Endothelial cell of umbilical vein (primary cell): ENCODE data around the gene CYBA. TPM values are rescaled to one million over a fixed set of nuclear protein-coding genes. Genes with fewer than 3 reads are reported as not detected.

Experiments used
- BruUV-seq: library from RNA; stranded (reverse); fragments of 400-500 nt; replicated peaks from 2 replicates; lab custom pipeline; 2021; lab: Mats Ljungman, UMichigan
- CTCF ChIA-PET: fragments of 300-600, 350-600 bp; sonication (Branson Sonifier 250); formaldehyde crosslinking; loops from one replicate; lab custom pipeline; 2021; ENCODE audit warnings: antibody characterized with exemption, inconsistent platforms; lab: Charles Lee
- POLR2A ChIA-PET: fragments of 300-600, 350-600 bp; sonication (Branson Sonifier 250); formaldehyde crosslinking; loops from one replicate; lab custom pipeline; 2021; ENCODE audit warnings: antibody characterized with exemption, inconsistent platforms; lab: Charles Lee
- DNase-seq: peaks from one replicate; pipeline ENCODE4 v3.0.0-alpha.2; 2011; ENCODE audit warnings: low read depth, low spot score
- FAIRE-seq: peaks from 2 replicates; lab custom pipeline; 2011; peaks lifted over from hg19 to GRCh38; lab: Jason Lieb, UNC
- H2AFZ ChIP-seq: 2 replicates; pipeline ENCODE4 v1.6.0; 2012; ENCODE audit warnings: low read depth, low read length, control low read depth, inconsistent platforms
- H3K27ac ChIP-seq: 2 replicates; pipeline ENCODE4 v1.5.1; 2011; ENCODE audit warnings: low read depth, mild to moderate bottlenecking, control low read depth, low read length, moderate library complexity; ENCODE audit not compliant: insufficient read depth
- H3K27me3 ChIP-seq, 2 experiments: 2 replicates each; pipeline versions ENCODE4 v1.6.0 to v1.6.1; 2011; ENCODE audit warnings: low read length in 2 of 2, mixed read lengths in 1 of 2; ENCODE audit not compliant: control insufficient read depth in 2 of 2, insufficient read depth in 2 of 2
- H3K36me3 ChIP-seq, 2 experiments: 2 replicates in 1 of 2; 3 replicates in 1 of 2; pipeline ENCODE4 v1.5.1; 2011; ENCODE audit warnings: low read length in 2 of 2, mild to moderate bottlenecking in 1 of 2, moderate library complexity in 1 of 2; ENCODE audit not compliant: control insufficient read depth in 2 of 2, insufficient read depth in 2 of 2; ENCODE audit errors: extremely low read depth in 1 of 2
- H3K4me1 ChIP-seq: 3 replicates; pipeline ENCODE4 v1.5.1; 2011; ENCODE audit warnings: mild to moderate bottlenecking, low read length; ENCODE audit not compliant: control insufficient read depth, insufficient read depth; ENCODE audit errors: extremely low read depth
- H3K4me2 ChIP-seq: 2 replicates; pipeline ENCODE4 v1.6.1; 2011; ENCODE audit warnings: low read length, control low read depth, mixed read lengths; ENCODE audit not compliant: insufficient read depth
- H3K4me3 ChIP-seq, 3 experiments: fragments of 200-600 bp in 1 of 3; sonication (generic), shearing (Covaris generic) in 1 of 3; replicated peaks in 1 of 3; 2 replicates each; pipeline ENCODE4 v1.5.1; 2011 to 2016; ENCODE audit warnings: control low read depth in 3 of 3, low read length in 3 of 3, mild to moderate bottlenecking in 2 of 3, inconsistent platforms in 1 of 3, low read depth in 1 of 3, moderate library complexity in 1 of 3; ENCODE audit not compliant: insufficient read depth in 1 of 3
- H3K79me2 ChIP-seq: 2 replicates; pipeline ENCODE4 v1.6.0; 2012; ENCODE audit warnings: low read length, inconsistent platforms; ENCODE audit not compliant: control insufficient read depth, insufficient read depth
- H3K9ac ChIP-seq: replicated peaks from 2 replicates; pipeline ENCODE3; 2011; ENCODE audit warnings: low read length, control low read depth; ENCODE audit not compliant: insufficient read depth; ENCODE audit errors: extremely low read depth
- H3K9me1 ChIP-seq: replicated peaks from 3 replicates; pipeline ENCODE4 v1.6.0; 2011; ENCODE audit warnings: mild to moderate bottlenecking, low read length; ENCODE audit not compliant: control insufficient read depth, insufficient read depth; ENCODE audit errors: extremely low read depth
- H3K9me3 ChIP-seq: replicated peaks from 2 replicates; pipeline ENCODE4 v1.5.1; 2012; ENCODE audit warnings: low read length, inconsistent platforms; ENCODE audit not compliant: control insufficient read depth, insufficient read depth
- H4K20me1 ChIP-seq: replicated peaks from 2 replicates; pipeline ENCODE3; 2011; ENCODE audit warnings: mild to moderate bottlenecking, low read length; ENCODE audit not compliant: control insufficient read depth, insufficient read depth; ENCODE audit errors: extremely low read depth
- EZH2 ChIP-seq: IDR thresholded peaks from 2 replicates; pipeline ENCODE4 v1.6.1; 2012; ENCODE audit warnings: borderline replicate concordance, low read depth, mild to moderate bottlenecking, moderate library complexity, low read length, inconsistent platforms; ENCODE audit not compliant: severe bottlenecking
- FOS ChIP-seq: IDR thresholded peaks from 2 replicates; pipeline ENCODE4 v1.6.1; 2011; ENCODE audit warnings: mild to moderate bottlenecking, low read length, moderate library complexity, borderline replicate concordance; ENCODE audit not compliant: insufficient read depth
- GATA2 ChIP-seq: IDR thresholded peaks from 2 replicates; pipeline ENCODE4 v1.7.0; 2011; ENCODE audit warnings: low read depth, mild to moderate bottlenecking, moderate library complexity, mixed read lengths, low read length; ENCODE audit not compliant: insufficient read length, insufficient read depth
- JUN ChIP-seq: IDR thresholded peaks from 2 replicates; pipeline ENCODE4 v1.6.1; 2011; ENCODE audit warnings: borderline replicate concordance, low read depth; ENCODE audit not compliant: insufficient read length, insufficient read depth
- MAX ChIP-seq: IDR thresholded peaks from 2 replicates; pipeline ENCODE4 v1.6.1; 2011; ENCODE audit not compliant: insufficient read depth, insufficient read length
- MYC ChIP-seq: IDR thresholded peaks from one replicate; pipeline ENCODE4 v1.6.1; 2011; ENCODE audit warnings: mild to moderate bottlenecking, low read depth, low read length
- POLR2A ChIP-seq: IDR thresholded peaks from 2 replicates; pipeline ENCODE4 v1.6.1; 2012; ENCODE audit warnings: low read depth, mild to moderate bottlenecking, control low read depth, low read length
- POLR2AphosphoS5 ChIP-seq: IDR thresholded peaks from 2 replicates; pipeline ENCODE4 v1.6.1; 2012; ENCODE audit warnings: low read depth, mild to moderate bottlenecking, control low read depth, low read length, moderate library complexity; ENCODE audit not compliant: insufficient read depth
- dilution Hi-C: fragments of 300-500 bp; cut with MboI; formaldehyde crosslinking; loops from one replicate; pipeline ENCODE4 v1.15.0; 2019; ENCODE audit warnings: low sequenced_read_pairs; ENCODE audit not compliant: extremely low pct_ligation_motif_present
- intact Hi-C: fragments of 100-400 bp; cut with micrococcal nuclease; formaldehyde crosslinking; loops from one replicate; pipeline ENCODE4 v1.10.0; 2022
- polyA plus RNA-seq, 4 experiments: library from polyadenylated mRNA; depleted of rRNA in 3 of 4; stranded (reverse) in 3 of 4; unstranded in 1 of 4; fragments of >200 nt; gene quantifications; 2 replicates each; pipeline versions ENCODE4 v1.2.1 to v1.2.3, GENCODE V29; 2011 to 2012; ENCODE audit warnings: missing spikeins in 1 of 4
- total RNA-seq: library from RNA; stranded (reverse); gene quantifications from 2 replicates; pipeline ENCODE4 v1.2.3, GENCODE V29; 2021
- TF ChIP-seq, protein P1 (sequence below), 2 donors: IDR thresholded peaks; 1 replicate in 1 of 2; 2 replicates in 1 of 2; pipeline ENCODE4 v1.5.1; 2011; ENCODE audit warnings: low read length in 2 of 2, mild to moderate bottlenecking in 2 of 2, moderate library complexity in 2 of 2, control low read depth in 1 of 2, inconsistent platforms in 1 of 2, low read depth in 1 of 2; ENCODE audit not compliant: insufficient read depth in 1 of 2; ENCODE audit errors: extremely low read depth in 1 of 2

CYBA gene
- total and polyA plus RNA-seq, 2 donors (not counting 3 experiments of a cell fraction or from before 2014, with no cell fraction given) = 37.0 to 77.3 TPM

DNA sequence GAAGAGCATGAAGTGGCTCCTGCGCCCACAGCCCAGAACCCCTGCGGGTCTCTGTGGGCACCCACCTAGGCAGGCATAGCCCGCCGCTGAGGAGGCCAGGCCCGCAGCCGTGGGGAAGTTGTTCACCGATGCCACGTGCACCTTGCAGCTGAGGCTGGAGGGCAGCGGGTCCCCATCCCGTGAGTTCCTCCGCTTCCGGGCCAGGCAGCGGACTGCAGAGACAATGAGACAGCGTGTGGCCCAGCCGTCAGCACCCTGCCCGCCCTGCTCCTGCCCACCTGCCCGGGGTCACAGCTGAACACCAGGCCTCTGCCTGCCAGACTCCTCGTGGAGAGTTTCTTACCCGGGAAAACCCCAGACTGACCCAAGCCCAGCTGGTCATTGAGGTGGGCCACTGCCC is 6.5 kb upstream of the CYBA start:
- TF ChIP-seq JUN = no peak
- no peak for TF ChIP-seq MYC
- no peak for TF ChIP-seq POLR2AphosphoS5
- no peak for TF ChIP-seq FOS
- no peak for TF ChIP-seq MAX
- no peak for TF ChIP-seq POLR2A
- TF ChIP-seq GATA2 = no peak
- TF ChIP-seq EZH2 = no peak
- TF ChIP-seq, protein P1, sequence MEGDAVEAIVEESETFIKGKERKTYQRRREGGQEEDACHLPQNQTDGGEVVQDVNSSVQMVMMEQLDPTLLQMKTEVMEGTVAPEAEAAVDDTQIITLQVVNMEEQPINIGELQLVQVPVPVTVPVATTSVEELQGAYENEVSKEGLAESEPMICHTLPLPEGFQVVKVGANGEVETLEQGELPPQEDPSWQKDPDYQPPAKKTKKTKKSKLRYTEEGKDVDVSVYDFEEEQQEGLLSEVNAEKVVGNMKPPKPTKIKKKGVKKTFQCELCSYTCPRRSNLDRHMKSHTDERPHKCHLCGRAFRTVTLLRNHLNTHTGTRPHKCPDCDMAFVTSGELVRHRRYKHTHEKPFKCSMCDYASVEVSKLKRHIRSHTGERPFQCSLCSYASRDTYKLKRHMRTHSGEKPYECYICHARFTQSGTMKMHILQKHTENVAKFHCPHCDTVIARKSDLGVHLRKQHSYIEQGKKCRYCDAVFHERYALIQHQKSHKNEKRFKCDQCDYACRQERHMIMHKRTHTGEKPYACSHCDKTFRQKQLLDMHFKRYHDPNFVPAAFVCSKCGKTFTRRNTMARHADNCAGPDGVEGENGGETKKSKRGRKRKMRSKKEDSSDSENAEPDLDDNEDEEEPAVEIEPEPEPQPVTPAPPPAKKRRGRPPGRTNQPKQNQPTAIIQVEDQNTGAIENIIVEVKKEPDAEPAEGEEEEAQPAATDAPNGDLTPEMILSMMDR (IDR thresholded peaks at IDR 0.05; ENCODE audit: extremely low read depth in 1 of 2, insufficient read depth in 1 of 2, low read depth in 1 of 2, low read length in 2 of 2) = no peak
- Histone ChIP-seq H3K4me3 (no peak overlapping the region), H3K27me3 (no peaks in the 10 kb centered on the region), H3K36me3 (peaks cover 7 to 17% of the 10 kb centered on the region in 2 experiments), H3K9me1 (no peaks in the 10 kb centered on the region), H3K79me2 (peaks cover 34% of the 10 kb centered on the region), H3K27ac (no peak overlapping the region), H3K9me3 (no peaks in the 10 kb centered on the region), H3K9ac (no peak overlapping the region), H3K4me2 (no peak overlapping the region), H4K20me1 (no peaks in the 10 kb centered on the region), H3K4me1 (peaks cover 4% of the 10 kb centered on the region), H2AFZ (no peak overlapping the region)
- no peak for DNase-seq
- dilution Hi-C loops = no loop called here
- BruUV-seq = no TSS peak
- FAIRE-seq = no peak
- intact Hi-C loops = no loop called here
- POLR2A ChIA-PET = no interaction called here
- CTCF ChIA-PET = no interaction called here
